Endodermal cell (in vitro differentiated cells): ENCODE measurements around the gene PDE6D. TPM values are rescaled to one million over a fixed set of nuclear protein-coding genes. Genes with fewer than 3 reads are reported as not detected.

Source experiments
- DNase-seq: peaks from one replicate; pipeline ENCODE4 v3.0.0-alpha.2; 2017
- H3K27ac ChIP-seq: 2 replicates; pipeline ENCODE4 v1.5.1; 2013; ENCODE audit warnings: mild to moderate bottlenecking, low read depth, low read length, moderate library complexity
- H3K27me3 ChIP-seq: 2 replicates; pipeline ENCODE4 v1.6.1; 2013; ENCODE audit warnings: mild to moderate bottlenecking, low read length, moderate library complexity; ENCODE audit not compliant: insufficient read depth, control insufficient read depth, poor library complexity, severe bottlenecking
- H3K36me3 ChIP-seq: 2 replicates; pipeline ENCODE4 v1.7.0; 2013; ENCODE audit warnings: mild to moderate bottlenecking, low read length, moderate library complexity; ENCODE audit not compliant: control insufficient read depth, insufficient read depth
- H3K4me1 ChIP-seq: one replicate; pipeline ENCODE4 v1.7.0; 2013; ENCODE audit warnings: low read length; ENCODE audit not compliant: control insufficient read depth, insufficient read depth
- H3K4me3 ChIP-seq: 2 replicates; pipeline ENCODE4 v1.5.1; 2013; ENCODE audit warnings: mild to moderate bottlenecking, low read length, moderate library complexity
- H3K9ac ChIP-seq: 2 replicates; pipeline ENCODE4 v1.6.1; 2013; ENCODE audit warnings: mild to moderate bottlenecking, low read length, moderate library complexity; ENCODE audit not compliant: poor library complexity, severe bottlenecking; ENCODE audit errors: extremely low read depth
- H3K9me3 ChIP-seq: 2 replicates; pipeline ENCODE4 v1.6.1; 2013; ENCODE audit warnings: mild to moderate bottlenecking, low read length, moderate library complexity; ENCODE audit not compliant: control insufficient read depth
- H3K27ac Mint-ChIP-seq: 2 replicates; pipeline ENCODE4 v1.8.0; 2020; ENCODE audit warnings: mixed read lengths
- H3K27me3 Mint-ChIP-seq: 2 replicates; pipeline ENCODE4 v1.8.0; 2021; ENCODE audit warnings: mild to moderate bottlenecking, mixed read lengths; ENCODE audit not compliant: insufficient read depth
- H3K36me3 Mint-ChIP-seq: 2 replicates; pipeline ENCODE4 v1.8.0; 2020; ENCODE audit warnings: low read depth, mixed read lengths
- H3K4me1 Mint-ChIP-seq: 2 replicates; pipeline ENCODE4 v1.8.0; 2020; ENCODE audit warnings: mixed read lengths
- H3K4me3 Mint-ChIP-seq: 2 replicates; pipeline ENCODE4 v1.8.0; 2020; ENCODE audit warnings: mild to moderate bottlenecking, moderate library complexity, mixed read lengths
- H3K9me3 Mint-ChIP-seq: 2 replicates; pipeline ENCODE4 v1.8.0; 2020; ENCODE audit warnings: mild to moderate bottlenecking, mixed read lengths
- CTCF ChIP-seq: fragments of 200-600 bp; sonication (generic); conservative IDR thresholded peaks from 2 replicates; pipeline ENCODE4 v1.5.0; 2021; ENCODE audit warnings: antibody characterized with exemption, mild to moderate bottlenecking
- WGBS, 2 experiments: methylation state at CpG; one replicate each; pipeline versions ENCODE4 v1.1.5 to v1.1.7; 2013; ENCODE audit warnings: missing lambda C conversion rate in 2 of 2, mixed read lengths in 1 of 2; ENCODE audit not compliant: insufficient coverage in 1 of 2, insufficient read length in 1 of 2; 5-methylcytosine and 5-hydroxymethylcytosine counted together
- total RNA-seq, 2 donors: library from RNA; stranded (reverse); fragmentation: NEBNext Ultra II Directional in 1 of 2; extraction: Animal tissue kit (Norgen Biotek cat#: 25700) in 1 of 2; gene quantifications; 2 replicates in 1 of 2; 3 replicates in 1 of 2; pipeline ENCODE4 v1.2.1, GENCODE V29; 2021

The PDE6D gene
- total RNA-seq, 2 donors from 2014 or later: 24.7 to 25.5 TPM

GRCh38 chr2:231743376-231744116 is 37.5 kb downstream of the PDE6D start:
- Histone ChIP-seq H3K4me3 (no peak overlapping the region), H3K27ac (peak overlapping the region; percentile 70), H3K9me3 (no peaks in the 10 kb centered on the region), H3K27me3 (no peaks in the 10 kb centered on the region), H3K36me3 (no peaks in the 10 kb centered on the region), H3K4me1 (no peaks in the 10 kb centered on the region), H3K9ac (no peak overlapping the region)
- H3K4me3 Mint-ChIP-seq: no peak overlapping the region
- no peak overlapping the region for H3K27ac Mint-ChIP-seq
- H3K4me1 Mint-ChIP-seq: peaks cover 9% of the 10 kb centered on the region
- 91 to 95% methylated on average over 5 to 9 of the region's 9 CpGs for WGBS, 2 experiments
- H3K36me3 Mint-ChIP-seq: peaks cover 5% of the 10 kb centered on the region
- H3K27me3 Mint-ChIP-seq: no peaks in the 10 kb centered on the region
- H3K9me3 Mint-ChIP-seq: no peaks in the 10 kb centered on the region
- peak; percentile 2 for DNase-seq
- no peak for TF ChIP-seq CTCF

- H3K4me3 ChIP-seq: no peak overlapping the region
- 83 to 86% methylated on average over 5 to 7 of the region's 7 CpGs for WGBS, 2 experiments
Measured at GRCh38 chr2:231737761-231738160, 43.3 kb downstream of the PDE6D start.

GRCh38 chr2:231732604-231733003 is 48.5 kb downstream of the PDE6D start:
- 93 to 100% methylated on average over 2 to 3 of the region's 4 CpGs for WGBS, 2 experiments
- peak; percentile 69 for TF ChIP-seq CTCF
- Histone ChIP-seq H3K9ac (no peak overlapping the region), H3K27ac (no peak overlapping the region), H3K36me3 (peaks cover 7% of the 10 kb centered on the region), H3K9me3 (no peaks in the 10 kb centered on the region), H3K4me3 (no peak overlapping the region), H3K27me3 (no peaks in the 10 kb centered on the region), H3K4me1 (no peaks in the 10 kb centered on the region)
- DNase-seq: peak; percentile 60
- Mint-ChIP-seq H3K4me1 (peaks cover 2% of the 10 kb centered on the region), H3K4me3 (no peak overlapping the region), H3K9me3 (no peaks in the 10 kb centered on the region), H3K36me3 (peaks cover 20% of the 10 kb centered on the region), H3K27me3 (no peaks in the 10 kb centered on the region), H3K27ac (no peak overlapping the region)

More at GRCh38 chr2:231737761-231738160, 43.3 kb downstream of the PDE6D start:
- Mint-ChIP-seq H3K36me3 (peaks cover 21% of the 10 kb centered on the region), H3K27me3 (no peaks in the 10 kb centered on the region), H3K9me3 (no peaks in the 10 kb centered on the region), H3K27ac (no peak overlapping the region), H3K4me3 (no peak overlapping the region), H3K4me1 (no peaks in the 10 kb centered on the region)
- Histone ChIP-seq H3K36me3 (peaks cover 7% of the 10 kb centered on the region), H3K9me3 (no peaks in the 10 kb centered on the region), H3K27me3 (no peaks in the 10 kb centered on the region), H3K27ac (no peak overlapping the region), H3K4me1 (no peaks in the 10 kb centered on the region), H3K9ac (no peak overlapping the region)
- no peak for DNase-seq
- TF ChIP-seq CTCF: no peak
